GM19324 (cell line): ENCODE results near the gene SPATA25.
"Not testable (repeated sequence)": the region's sequence is repeated elsewhere in the genome, so short reads cannot be mapped to it uniquely, and the experiment has no call there.

Experiments used
- ATAC-seq: cut with Tn5 transposase; IDR thresholded peaks from one replicate; pipeline ENCODE4 v1.9.1; 2021; ENCODE audit warnings: mild to moderate bottlenecking, moderate library complexity; ENCODE audit not compliant: unreplicated experiment, low FRiP score

The SPATA25 gene

DNA sequence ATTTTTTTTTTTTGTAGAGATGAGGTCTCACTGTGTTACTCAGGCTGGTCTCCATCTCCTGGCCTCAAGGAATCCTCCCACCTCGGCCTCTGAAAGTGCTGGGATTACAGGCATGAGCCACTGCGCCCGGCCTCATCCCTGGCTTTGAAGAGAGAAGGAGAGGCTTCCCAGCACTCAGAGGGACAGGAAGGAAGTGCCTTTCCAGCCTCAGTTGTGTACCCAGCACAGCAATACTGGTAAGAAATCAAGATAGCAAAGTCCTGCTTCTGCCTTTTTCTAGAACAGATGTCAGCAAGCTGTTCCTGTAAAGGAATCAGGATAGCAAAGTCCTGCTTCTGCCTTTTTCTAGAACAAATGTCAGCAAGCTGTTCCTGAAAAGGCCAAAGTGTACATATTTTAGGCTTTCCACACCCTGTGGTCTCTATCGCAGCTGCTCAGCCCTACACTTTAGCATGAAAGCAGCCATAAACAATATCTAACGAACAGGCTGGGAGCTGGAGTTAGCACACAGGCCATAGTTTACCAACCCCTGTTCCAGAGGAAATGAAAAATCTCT is 30.8 kb upstream of the SPATA25 start:
- ATAC-seq, result no peak

DNA sequence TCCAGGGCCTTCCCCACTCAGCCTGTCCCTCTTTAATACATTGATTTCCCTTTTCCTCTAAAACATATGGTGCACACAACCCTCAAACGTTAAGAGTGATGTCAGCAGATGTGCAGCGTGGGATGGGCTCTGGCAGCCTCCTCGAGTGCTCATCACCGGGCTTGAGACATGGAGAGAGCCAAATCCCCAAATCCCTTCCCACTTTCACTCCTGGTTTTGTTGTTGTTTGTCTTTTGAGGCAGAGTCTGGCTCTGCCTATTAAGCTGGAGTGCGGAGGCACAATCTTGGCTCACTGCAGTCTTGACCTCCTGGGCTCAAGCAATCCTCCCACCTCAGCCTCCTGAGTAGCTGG is 30.3 kb upstream of the SPATA25 start:
- ATAC-seq, result no peak

DNA sequence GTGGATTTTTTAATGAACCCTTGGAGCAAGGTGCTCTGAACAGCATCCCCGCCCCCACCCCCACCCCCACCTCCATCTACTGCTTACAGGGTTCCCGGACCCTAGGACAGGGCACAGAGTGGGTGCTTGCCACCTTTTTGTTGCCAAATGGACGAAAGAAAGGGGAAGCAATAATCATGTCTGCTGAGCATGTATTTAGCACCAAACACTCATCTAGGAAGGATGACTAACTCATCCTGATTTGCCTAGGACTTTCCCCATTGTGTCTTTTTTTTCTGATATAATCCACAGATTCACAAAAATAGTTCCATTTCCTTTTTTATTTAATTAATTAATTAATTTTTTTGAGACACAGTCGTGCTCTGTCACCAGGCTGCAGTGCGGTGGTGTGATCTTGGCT is 25.7 kb upstream of the SPATA25 start:
- ATAC-seq, result no peak

DNA sequence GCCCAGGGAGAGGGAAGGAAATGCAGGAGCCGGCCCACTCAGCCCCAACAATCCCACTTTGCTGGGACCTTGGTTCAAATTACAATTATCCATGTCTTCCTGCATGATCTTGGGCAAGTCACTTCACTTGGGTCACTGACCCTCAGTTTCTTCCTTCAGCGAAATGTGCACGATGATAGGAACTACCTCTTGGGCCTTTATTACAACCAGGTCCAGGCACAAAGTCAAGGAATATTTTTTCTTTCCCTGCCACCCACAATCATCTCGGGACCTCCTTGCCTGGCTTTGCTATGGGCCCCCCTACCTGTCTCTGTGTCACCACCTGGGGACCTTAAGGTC is 24.9 kb upstream of the SPATA25 start:
- no peak for ATAC-seq

DNA sequence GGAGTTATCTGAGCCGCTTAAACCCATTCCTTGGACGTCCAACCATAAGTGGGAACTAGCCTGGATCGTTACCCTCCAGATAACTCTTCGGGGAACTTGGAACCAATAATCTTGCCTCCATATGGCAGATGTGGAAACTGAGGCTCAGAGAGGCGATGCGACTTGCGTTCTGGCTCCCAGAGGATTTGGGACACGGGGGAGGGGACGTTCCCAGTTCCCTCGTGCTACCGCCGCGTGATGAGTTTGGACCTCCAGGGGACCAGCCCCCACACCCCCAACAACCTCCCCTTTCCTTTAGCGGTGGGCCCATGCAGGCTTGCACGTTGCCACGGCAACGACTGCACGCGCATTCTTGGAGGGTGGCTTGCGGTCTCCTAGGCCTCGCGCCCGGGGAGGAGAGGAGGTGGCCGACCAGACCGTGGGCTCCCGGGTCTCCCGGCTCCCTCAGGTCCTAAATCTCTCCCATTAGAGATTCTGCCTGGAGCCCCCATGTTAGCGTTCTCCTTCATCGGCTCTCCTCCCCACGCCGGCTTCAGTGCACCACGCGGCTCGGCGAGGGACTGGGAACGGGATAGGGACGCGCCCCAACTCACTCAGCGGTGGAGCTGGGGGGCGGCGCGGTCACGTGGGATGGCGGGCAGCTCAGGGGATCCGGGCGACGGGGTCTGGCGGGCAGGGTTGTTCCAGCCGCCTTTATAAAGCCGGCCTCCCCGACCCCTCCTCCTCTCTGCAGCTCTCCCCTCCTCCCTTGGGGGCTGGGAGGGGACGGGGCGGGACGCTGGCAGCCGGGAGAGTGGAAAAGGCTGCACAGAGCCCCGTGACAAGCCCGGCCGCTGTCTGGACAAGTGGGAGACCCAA is 24.3 kb upstream of the SPATA25 start, which contains the start of gene PLTP:
TSS of gene PLTP (minus strand) at position 670 of the 858 bp plus-strand sequence. CDS start 703 bp downstream, outside the sequence.
- no peak for ATAC-seq

DNA sequence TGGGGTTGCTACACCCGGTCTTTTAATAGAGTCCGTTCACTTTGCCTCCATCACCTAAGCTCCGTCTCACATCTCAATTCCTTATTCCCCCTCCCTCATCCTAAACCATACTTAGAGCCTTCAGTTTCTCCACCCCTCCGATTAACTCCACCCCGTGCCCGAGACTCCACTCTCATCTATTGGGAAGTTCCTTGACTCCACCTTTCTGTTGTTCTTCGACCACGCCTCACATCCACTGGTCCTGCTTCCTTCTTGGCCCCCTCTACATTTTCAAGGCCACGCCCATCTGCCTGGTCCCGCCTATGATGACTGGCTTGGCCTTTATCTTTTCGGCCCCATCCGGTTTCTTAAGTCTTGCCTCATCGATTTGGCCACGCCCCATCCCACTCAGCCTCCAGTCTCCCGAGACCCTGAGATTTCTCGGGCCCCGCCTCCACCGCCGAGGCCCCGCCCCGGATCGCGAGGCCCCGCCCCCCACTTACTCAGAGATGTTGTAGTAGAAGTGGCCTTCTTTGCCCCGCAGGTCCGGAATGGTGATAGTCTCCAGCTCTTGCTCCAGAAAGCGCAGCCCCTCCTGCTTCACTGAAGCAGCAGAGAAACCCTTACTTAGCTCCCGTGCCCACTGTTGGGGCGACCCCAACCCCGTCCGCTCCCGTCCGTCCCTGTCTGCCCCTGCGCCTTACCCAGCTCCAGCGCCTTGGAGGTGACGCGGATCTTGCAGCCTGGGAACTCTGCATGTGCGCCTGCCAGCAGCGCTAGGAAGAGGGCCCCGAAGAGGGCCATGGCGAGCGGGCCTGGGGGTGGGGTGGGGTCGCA is 23.5 kb upstream of the SPATA25 start:
- ATAC-seq, result peak; percentile 86

DNA sequence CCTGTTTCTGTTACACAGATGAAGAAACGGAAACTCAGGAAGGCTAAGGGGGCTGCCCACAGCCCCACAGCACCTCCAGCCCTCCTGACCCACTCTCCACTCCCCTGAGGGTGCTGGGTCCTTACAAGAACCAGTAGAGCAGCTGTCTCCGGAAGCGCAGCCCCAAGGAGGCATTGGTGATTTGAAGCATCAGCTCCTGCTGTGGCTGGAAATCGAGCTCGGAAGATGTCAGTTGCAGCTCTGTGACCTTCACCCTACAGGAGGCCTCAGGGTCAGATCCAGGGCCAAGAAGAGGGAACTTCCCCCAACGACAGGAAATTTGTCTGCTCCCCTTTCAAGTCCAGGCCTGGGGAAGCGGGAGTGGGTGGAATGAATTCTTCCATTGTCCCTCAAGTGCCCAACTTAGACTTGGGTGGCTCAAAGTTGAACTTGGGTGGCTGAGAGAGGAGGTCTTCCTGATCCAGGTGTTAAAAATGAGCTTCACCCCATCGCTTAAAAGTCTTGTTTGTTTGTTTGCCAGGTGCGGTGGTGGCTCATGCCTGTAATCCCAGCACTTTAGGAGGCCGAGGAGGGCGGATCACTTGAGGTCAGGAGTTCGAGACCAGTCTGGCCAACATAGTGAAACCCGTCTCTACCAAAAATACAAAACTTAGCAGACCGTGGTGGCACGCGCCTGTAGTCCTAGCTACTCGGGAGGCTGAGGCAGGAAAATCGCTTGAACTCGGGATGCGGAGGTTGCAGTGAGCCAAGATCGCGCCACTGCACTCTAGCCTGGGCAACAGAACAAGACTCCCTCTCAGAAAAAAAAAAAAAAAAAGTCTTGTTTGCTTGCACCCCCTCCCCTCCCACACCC is 22.6 kb upstream of the SPATA25 start:
- ATAC-seq, result no peak

DNA sequence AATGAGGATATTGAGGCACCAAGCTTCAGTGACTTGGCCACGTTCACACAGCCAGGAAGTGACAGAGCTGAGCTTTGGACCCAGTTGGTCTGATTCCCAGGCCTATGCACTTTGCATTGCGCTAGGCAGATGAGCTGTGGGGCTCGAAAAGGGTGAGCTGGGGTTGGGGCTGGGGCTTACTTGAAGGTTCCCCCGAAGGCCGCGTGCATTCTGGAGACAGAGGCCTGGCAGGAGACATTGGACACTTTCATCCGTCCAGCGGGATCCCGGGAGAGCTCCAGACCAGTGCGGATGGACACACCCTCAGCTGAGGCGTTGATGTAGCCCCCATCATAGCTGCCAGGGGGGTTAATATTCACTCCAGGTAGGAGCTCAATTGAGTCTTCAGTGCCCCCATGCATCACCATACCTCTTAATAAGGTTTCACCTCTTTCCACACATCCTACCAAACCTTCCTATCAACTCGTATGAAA is 21.9 kb upstream of the SPATA25 start:
- no peak for ATAC-seq

DNA sequence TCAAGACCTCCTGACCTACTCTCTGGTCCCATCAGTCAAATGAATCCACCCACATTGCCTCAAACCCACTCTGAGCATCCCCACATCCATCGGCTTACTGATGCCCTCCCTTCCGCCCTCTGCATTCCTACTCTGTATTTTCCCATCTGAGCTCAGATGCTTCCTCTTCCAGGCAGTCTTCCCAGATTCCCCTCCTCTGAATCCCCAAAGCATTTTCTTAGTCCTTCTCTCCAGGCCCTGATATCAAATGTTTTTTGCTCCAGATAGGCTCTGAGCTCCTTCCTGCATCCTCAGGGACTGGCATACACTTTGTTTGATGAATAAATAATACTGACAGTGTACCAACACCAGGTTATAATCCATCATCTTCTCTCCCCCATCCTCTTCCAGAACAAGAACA is 20.7 kb upstream of the SPATA25 start:
- no peak for ATAC-seq

DNA sequence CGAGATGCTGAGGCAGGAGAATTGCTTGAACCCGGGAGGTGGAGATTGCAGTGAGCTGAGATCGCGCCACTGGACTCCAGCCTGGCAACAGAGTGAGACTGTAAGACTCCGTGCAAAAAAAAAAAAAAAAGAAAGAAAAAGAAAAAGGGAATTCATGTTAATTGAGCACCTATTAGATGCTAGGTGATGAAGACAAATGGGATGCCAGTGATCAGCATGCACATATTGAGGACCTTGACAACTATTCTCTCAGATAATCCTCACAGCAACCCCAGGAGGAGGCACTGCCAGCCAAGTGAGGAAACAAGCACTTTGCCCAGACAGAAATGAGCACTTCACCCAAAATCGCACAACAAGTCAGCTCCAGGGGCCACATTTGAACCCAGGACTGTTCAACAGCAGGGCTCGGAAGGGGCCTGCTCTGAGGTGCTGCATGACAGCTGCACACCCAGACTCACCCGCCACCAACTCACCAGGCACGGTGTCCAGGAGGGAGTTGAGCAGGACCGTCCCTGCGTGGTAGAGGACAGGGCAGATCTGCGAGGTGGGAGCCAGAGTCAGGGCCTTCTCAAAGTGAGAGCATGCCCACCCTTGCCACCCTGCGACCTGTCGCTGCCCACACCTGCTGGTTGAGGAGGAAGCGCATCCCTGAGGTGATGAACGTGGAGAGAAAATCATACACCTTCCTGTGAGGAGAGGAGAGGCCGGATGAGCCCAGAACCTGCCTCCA is 20.0 kb upstream of the SPATA25 start:
- no peak for ATAC-seq

DNA sequence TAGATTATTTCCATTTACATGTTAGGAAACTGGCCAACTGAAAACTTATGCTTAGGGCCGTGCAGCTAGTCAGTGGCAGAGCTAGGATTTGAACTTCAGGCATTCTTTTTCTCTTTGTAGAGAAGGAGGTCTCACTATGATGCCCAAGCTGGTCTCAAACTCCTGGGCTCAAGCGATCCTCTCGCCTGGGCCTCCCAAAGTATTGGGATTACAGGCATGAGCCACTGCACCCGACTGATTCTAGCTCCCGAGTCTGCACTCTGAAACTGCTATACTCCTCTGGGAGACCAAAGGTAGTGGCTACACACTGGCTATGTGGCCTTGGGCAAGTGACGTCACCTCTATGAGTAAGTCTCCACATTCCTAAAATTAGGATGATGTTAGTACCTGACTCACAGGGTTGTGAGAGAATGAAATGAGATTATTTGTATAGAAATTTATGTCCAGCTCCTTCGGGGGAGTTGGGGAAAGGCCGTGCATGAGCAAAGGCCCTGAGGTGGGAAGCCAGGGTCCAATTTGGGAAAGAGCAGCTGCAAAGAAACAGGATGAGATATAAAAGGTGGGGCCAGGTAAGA is 18.2 kb upstream of the SPATA25 start:
- ATAC-seq, result no peak

DNA sequence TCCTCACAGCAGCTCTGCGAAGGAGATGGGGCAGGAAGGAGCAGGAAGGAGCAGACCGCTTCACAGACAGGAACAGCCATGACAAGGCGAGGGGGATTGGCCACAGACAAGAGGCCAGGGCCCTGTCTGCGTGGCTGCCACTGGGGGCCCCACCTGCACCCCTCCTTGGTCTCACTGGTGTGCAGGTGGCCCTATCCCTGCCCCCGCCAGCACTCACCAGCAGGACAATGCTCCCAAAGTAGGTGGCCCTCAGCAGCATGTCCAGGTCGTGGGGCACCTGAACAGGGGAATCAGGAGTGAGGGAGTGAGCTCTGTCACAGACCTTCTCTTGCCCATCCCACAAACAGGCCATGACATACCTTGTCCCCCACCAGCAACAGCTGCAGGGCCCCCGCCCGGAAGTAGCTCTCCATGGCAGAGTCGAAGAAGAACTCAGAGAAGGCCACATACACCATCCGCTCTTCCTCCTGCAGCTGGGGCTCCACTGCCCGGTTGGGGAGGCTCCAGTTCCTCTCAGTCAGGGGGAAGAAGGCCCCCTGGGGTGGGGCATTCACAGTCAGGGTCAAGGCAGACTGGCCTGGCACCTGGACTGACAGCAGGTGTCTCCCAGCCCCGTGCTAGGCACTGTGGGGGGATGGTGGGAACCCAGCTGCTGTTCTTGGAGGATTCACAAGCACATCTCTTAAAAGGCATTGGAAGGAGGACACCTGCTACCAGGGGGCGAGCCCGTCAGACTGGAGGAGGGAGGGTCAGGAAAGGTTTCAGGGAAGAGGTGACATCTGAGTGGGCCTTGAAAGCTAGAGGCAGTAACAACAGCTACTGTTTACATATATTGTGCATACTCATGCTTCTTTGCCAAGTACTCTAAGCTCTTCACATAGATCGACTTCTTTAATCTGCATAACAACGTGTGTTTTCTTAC is 17.4 kb upstream of the SPATA25 start:
- no peak for ATAC-seq

DNA sequence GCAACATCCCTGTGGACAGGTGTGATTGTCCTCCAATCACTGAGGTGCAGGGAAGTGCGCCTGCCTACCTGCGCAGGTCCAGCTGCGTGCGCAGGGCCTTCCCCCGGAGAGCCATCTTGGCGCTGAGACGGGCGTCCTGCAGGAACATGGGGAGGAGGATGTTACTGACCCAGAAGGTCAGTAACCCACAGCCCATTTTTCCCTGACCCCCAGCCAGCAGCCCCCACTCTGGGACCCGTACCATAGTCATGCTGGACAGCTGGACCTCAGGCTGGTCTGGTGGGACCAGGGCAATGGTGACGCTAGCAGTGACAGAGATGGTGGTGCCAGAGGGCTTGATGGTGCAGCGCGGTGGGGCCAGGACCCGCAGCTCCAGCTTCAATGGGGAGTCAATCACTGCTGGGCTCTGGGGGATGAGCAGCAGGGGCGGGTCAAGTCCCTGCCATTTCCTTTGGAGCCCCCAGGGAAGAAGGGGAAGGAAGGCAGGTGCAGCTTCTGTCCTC is 14.8 kb upstream of the SPATA25 start:
- ATAC-seq, result no peak

DNA sequence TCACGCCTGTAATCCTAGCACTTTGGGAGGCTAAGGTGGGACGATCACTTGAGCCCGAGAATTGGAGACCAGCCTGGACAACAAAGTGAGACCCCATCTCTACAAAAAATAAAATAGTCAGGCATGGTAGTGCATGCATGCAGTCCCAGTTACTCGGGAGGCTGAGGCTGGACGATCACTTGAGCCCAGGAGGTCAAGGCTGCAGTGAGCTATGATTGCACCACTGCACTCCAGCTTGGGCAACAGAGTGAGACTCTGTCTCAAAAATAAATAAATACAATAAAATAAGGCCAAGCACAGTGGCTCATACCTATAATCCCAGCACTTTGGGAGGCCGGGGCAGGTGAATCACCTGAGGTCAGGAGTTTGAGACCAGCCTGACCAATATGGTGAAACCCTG is 13.9 kb upstream of the SPATA25 start:
- ATAC-seq, result not testable (repeated sequence)

DNA sequence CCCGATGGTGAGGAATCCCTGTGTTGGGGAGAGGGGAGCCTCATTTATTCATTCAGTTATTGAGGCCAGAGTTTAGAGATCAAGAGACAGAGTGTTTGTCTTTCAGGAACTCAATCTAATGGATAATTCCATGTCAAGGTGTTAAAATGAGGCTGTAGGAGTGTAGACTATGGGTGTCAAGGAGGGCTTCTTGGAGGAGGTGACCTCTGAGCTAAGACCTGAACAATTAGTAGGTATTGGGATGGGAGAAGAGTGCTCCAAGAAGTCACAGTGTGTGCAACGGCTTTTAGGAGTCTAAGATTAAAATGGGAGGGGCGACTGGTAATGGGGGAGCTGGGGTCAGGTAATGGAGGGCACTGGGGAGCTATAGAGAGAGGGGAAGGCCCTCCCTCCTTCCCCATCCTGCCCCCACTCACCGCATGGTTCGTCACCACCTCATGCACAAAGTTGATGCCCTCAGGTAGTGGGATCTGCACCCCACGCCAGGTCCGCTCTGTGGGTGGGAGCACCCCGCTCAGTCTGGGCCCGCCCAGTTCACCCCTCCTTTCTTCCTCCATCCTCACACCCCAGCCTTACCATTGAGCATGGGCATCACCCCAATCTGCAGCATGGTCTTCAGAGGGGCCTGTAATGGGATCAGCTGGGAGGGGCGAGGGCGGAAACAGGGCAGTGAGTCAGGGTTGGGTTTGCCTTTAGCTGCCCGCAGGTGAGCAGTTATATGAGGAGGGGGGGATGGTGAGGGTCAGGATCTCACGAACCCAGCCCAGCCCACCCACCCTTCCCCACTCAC is 11.8 kb upstream of the SPATA25 start:
- no peak for ATAC-seq

DNA sequence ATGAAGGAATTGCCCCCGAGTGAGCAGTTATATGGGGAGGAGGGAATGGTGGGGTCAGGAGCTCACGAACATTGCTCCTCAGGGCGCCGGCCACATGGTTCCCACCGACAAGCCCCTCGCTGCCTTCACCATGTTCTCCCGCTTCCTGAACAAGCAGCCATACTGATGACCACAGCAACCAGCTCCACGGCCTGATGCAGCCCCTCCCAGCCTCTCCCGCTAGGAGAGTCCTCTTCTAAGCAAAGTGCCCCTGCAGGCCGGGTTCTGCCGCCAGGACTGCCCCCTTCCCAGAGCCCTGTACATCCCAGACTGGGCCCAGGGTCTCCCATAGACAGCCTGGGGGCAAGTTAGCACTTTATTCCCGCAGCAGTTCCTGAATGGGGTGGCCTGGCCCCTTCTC is 10.9 kb upstream of the SPATA25 start:
- no peak for ATAC-seq

DNA sequence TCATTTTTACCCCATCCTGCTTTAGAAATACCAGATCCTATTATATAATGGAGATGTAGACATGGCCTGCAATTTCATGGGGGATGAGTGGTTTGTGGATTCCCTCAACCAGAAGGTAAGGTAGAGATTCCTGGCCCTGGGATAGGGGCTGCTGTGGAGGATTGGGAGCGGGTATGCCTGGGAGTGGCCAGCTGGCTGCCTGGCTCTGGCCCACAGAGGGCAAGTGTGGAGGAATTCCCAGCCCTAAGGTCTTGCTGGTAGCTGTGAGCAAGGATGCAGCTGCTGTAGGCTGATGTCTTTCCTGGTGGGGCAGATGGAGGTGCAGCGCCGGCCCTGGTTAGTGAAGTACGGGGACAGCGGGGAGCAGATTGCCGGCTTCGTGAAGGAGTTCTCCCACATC is 10.3 kb upstream of the SPATA25 start:
- no peak for ATAC-seq
